Hepatocyte (in vitro differentiated cells): ENCODE data around the gene ANXA2.

Source experiments
- CTCF ChIP-seq: fragments of 200-600 bp; sonication (generic); IDR thresholded peaks from 2 replicates; pipeline ENCODE4 v1.5.1; 2016; ENCODE audit warnings: antibody characterized with exemption, mild to moderate bottlenecking; ENCODE audit not compliant: poor library complexity
- EZH2 ChIP-seq: fragments of 200-600 bp; sonication (generic); IDR thresholded peaks from 2 replicates; pipeline ENCODE4 v1.6.1; 2016; ENCODE audit warnings: antibody characterized with exemption, mild to moderate bottlenecking, borderline replicate concordance
- EZH2phosphoT487 ChIP-seq: fragments of 200-600 bp; sonication (generic); IDR thresholded peaks from one replicate; pipeline ENCODE4 v1.6.1; 2018; ENCODE audit warnings: antibody characterized with exemption, mild to moderate bottlenecking, low read depth, moderate library complexity; ENCODE audit not compliant: unreplicated experiment, severe bottlenecking

GRCh38 chr15:60315878-60316277 lies 81.9 kb downstream of the ANXA2 start:
- TF ChIP-seq EZH2 (no peak), CTCF (no peak), EZH2phosphoT487 (no peak)
